Duodenal mucosa (tissue), 2 donors: ENCODE results near the gene EEF2.
A peak's percentile ranks its signal among the peaks of the same experiment; 100 is the strongest.

Experiments used
- H3K27ac ChIP-seq: one replicate; pipeline ENCODE4 v1.7.0; 2013; ENCODE audit warnings: low read depth, low read length
- H3K27me3 ChIP-seq, 2 donors: one replicate each; pipeline ENCODE4 v1.7.0; 2013; ENCODE audit warnings: low read length in 2 of 2, control low read depth in 1 of 2; ENCODE audit not compliant: insufficient read depth in 2 of 2, control insufficient read depth in 1 of 2
- H3K36me3 ChIP-seq, 2 donors: one replicate each; pipeline ENCODE4 v1.7.0; 2013; ENCODE audit warnings: low read length in 2 of 2, control low read depth in 1 of 2; ENCODE audit not compliant: insufficient read depth in 2 of 2, control insufficient read depth in 1 of 2
- H3K4me1 ChIP-seq, 2 donors: one replicate each; pipeline ENCODE4 v1.7.0; 2013; ENCODE audit warnings: low read length in 2 of 2, control low read depth in 1 of 2; ENCODE audit not compliant: insufficient read depth in 2 of 2, control insufficient read depth in 1 of 2
- H3K4me3 ChIP-seq, 2 donors: one replicate each; pipeline ENCODE4 v1.7.0; 2013; ENCODE audit warnings: low read length in 2 of 2, low read depth in 1 of 2
- H3K9ac ChIP-seq, 2 donors: one replicate each; pipeline ENCODE4 v1.7.0; 2013; ENCODE audit warnings: low read length in 2 of 2, low read depth in 1 of 2
- H3K9me3 ChIP-seq, 2 donors: one replicate each; pipeline ENCODE4 v1.7.0; 2013; ENCODE audit warnings: low read length in 2 of 2, control low read depth in 1 of 2; ENCODE audit not compliant: control insufficient read depth in 1 of 2

Gene EEF2

DNA sequence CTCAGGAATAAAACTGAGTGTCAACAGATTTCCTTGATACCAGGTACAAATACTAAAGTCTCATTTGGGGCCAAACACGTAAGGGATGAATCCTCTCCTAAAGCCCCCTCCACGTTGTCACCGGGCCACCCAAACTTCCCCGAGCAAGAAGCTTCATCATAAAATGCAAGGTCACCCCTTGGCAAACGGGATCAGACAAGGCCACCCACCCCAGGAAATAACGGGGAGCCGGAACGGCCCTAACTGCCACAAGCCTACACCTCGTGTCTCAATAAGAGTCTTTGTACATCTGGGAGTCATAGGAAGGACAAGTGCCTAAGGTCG is 717 bp downstream of the EEF2 start:
- peaks cover 45 to 48% of the 10 kb centered on the region in 2 donors for H3K36me3 ChIP-seq
- peaks cover 29 to 48% of the 10 kb centered on the region in 2 donors for H3K4me1 ChIP-seq

DNA sequence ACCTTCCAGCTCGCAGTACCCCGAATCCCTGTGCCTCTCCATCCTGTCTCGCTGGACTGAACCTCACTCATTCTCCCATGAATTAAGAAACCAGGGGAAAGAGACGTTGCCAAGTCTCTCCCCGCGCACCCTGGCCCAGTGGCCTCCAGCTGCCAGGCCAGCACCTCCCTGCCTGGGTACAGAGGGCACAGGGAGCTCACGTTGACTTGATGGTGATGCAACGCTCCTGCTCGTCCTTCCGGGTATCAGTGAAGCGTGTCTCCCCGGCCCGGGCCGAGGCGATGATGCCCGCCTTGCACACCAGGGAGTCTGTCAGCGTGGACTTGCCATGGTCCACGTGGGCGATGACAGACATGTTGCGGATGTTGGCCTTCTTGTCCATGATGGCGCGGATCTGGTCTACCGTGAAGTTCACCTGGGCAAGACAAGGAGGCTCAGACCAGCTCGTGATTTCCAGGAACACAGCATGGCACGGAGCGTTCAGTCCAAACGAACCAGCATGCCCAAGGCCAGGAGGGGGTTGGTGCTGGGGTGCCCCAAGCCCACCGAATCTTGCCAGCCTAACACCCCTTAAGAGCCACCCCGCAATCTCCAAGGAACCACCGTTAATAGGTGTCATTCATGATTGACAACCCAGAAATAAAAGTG is 1.2 kb downstream of the EEF2 start:
- Histone ChIP-seq H3K4me3 (peak overlapping the region; percentile 85 to 91), H3K36me3 (peaks cover 50 to 53% of the 10 kb centered on the region in 2 donors), H3K27me3 (no peaks in the 10 kb centered on the region), H3K9ac (peak overlapping the region; percentile 83 to 94), H3K9me3 (no peaks in the 10 kb centered on the region), H3K4me1 (peaks cover 29 to 48% of the 10 kb centered on the region in 2 donors), H3K27ac (peak overlapping the region; percentile 98)

More for the DNA sequence above, 717 bp downstream of the EEF2 start:
- H3K4me3 ChIP-seq, result peak overlapping the region; percentile 85 to 91
- no peaks in the 10 kb centered on the region for H3K27me3 ChIP-seq
- no peaks in the 10 kb centered on the region for H3K9me3 ChIP-seq
- peak overlapping the region; percentile 98 for H3K27ac ChIP-seq
- H3K9ac ChIP-seq, result peak overlapping the region; percentile 83 to 94

DNA sequence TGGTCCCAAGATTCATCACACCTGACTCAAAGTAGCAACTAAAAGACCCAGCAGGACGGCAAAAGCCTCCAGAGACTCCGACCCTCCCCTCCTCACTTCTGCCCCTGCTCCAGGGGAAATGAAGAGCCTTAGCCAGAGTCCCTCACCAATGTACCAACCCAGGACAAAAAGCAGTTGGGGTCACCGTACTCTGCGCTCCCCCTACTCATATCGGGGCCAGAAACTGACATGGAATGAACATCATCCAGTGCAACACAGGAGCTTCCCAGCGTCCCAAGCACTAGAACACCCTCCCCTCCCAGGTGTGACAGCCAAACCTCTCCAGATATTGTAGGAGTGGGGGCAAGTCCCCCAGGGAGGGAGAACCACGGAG is 1.7 kb downstream of the EEF2 start:
- H3K4me1 ChIP-seq, result peaks cover 29 to 48% of the 10 kb centered on the region in 2 donors
- peak overlapping the region; percentile 83 to 94 for H3K9ac ChIP-seq
- no peaks in the 10 kb centered on the region for H3K27me3 ChIP-seq
- H3K4me3 ChIP-seq, result peak overlapping the region; percentile 85 to 91
- no peak overlapping the region for H3K27ac ChIP-seq
- H3K36me3 ChIP-seq, result peaks cover 52 to 56% of the 10 kb centered on the region in 2 donors
- H3K9me3 ChIP-seq, result no peaks in the 10 kb centered on the region

DNA sequence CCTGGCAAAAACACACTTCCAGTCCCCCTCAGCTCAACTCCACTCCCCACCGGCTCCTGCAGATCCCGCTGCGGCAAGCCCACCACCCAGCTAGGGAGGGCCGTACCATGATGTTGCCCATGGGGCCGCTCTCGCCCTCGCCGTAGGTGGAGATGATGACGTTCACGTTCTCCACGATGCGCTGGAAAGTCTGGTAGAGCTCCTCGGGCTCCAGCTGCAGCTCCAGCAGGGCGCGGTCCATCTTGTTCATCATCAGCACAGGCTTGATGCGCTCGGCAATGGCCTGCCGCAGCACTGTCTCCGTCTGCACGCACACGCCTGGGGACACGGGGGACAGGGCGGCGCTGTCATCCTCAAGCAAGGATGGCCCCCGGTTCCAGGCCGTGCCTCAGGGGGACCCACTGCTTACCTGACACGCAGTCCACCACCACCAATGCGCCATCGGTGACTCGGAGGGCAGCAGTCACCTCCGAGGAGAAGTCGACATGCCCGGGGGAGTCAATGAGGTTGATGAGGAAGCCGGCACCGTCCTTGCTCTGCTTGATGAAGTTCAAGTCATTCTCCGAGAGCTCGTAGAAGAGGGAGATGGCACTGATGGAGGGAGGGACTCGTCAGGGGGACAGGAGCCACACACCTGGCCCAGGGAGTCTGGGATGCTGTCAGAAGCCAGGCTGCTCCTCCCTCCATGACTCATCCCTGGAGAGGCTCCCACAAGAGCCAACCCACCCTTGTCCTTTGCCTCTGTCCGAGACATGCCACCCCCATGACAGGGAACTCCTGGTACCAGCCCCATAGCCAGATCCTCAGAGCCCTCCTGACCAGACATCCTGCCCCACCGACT is 2.3 kb downstream of the EEF2 start:
- Histone ChIP-seq H3K4me1 (peaks cover 29 to 48% of the 10 kb centered on the region in 2 donors), H3K9me3 (no peaks in the 10 kb centered on the region), H3K27ac (no peak overlapping the region), H3K36me3 (peaks cover 56 to 61% of the 10 kb centered on the region in 2 donors), H3K4me3 (peak overlapping the region; percentile 85 to 91), H3K27me3 (no peaks in the 10 kb centered on the region), H3K9ac (peak overlapping the region; percentile 83 to 94)

DNA sequence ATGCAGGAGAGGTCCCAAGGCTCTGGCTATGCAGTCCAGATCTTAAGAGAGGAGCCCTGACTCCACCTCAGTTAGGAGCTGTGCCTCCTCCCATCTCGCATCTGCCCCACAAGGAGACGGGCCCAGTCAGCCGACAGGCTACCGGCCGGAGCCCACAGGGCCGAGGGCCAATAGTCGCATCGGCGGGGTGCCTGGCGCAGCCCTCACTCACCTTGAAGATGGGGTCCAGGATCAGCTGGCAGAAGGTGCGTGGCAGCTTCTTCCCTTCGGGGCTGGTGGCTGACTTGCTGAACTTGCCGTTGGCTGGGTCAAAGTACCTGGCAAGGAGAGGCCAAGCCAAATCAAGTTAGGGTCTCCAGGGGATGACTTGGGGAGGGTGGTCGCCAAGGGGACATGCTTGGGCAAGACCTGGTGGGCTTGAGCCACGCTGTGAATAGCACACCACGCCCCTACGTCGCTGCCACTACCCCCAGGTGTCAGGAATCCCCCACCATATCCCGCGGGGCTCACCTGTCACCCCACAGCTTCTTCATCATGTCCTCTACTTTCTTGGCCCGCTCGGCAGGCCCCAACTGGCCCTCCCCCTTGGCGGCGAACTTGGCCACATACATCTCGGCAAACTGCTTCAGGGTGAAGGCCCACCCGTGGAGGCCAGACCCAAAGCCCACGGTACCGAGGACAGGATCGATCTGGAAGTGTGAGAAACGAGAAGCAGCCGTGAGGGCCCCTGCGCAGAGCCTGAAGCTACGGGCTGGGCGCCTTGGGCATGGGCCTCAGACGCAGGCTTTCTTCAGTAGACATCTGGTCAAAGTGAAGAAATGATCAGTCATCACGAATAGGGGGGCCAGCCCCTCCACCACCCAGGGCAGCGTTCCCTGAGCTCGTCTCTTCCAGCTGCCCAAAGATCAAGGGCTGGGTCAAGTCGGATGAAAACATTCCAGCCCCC is 3.3 kb downstream of the EEF2 start:
- Histone ChIP-seq H3K36me3 (peaks cover 65 to 70% of the 10 kb centered on the region in 2 donors), H3K4me3 (no peak overlapping the region), H3K9me3 (no peaks in the 10 kb centered on the region), H3K27me3 (no peaks in the 10 kb centered on the region), H3K9ac (no peak overlapping the region), H3K27ac (no peak overlapping the region), H3K4me1 (peaks cover 25 to 41% of the 10 kb centered on the region in 2 donors)

DNA sequence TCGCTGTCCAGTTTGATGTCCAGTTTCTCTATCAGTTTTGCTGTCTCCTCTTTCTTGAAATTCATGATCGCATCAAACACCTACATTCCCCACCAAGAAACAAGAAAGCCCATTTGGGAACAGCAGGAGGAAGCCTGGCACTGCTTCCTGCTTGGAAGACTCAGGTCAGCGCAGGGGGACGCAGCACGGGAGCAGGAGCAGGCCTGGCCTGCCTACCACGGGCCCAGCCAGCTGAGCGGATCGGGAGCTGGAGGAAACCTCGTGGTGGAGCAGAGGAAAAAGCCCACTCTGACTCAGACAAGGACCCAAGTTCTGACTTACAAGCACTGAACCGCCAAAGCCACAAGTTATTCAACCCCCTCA is 3.9 kb downstream of the EEF2 start:
- Histone ChIP-seq H3K4me1 (peaks cover 21 to 35% of the 10 kb centered on the region in 2 donors), H3K27me3 (no peaks in the 10 kb centered on the region), H3K4me3 (no peak overlapping the region), H3K9ac (no peak overlapping the region), H3K9me3 (no peaks in the 10 kb centered on the region), H3K36me3 (peaks cover 71 to 77% of the 10 kb centered on the region in 2 donors), H3K27ac (no peak overlapping the region)

DNA sequence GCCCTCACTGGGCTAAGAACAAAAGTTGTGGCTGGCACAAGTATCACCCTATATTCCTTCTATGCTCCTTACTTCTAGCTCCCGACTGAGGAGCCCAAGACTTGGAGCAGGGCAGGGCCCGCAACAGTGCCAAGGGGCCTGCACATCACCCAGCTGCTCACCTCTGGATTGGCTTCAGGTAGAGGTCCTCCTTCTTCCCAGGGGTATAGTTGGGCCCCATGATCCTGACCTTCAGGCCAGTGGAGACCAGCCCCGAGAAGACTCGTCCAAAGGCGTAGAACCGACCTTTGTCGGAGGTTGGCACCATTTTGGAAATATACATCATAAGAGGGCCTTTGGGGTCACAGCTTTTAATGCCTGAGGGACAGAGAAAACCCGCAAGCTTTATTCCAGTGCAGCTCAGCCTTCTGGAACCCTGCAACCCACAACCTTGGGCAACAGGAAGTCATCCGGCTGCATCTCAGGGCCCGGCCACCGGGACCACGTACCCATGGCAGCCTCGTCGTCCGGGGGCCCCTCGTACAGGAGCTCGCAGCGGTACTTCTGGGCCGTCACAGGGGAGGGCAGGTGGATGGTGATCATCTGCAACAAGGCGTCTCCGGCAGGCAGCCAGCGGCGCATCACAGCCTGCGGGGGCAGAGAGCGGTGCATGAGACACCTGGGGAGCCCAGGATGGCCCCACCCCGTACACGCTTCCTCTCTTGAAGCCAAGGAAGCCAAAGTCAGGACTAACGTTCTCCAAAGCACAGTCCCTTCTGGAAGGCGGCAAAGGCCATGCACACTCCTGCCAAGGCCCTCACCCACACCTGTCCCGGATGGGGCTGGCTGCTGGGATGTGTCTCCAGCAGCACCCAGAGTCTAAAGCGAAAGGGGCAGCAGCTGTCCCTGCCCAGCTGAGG is 4.7 kb downstream of the EEF2 start:
- Histone ChIP-seq H3K27me3 (no peaks in the 10 kb centered on the region), H3K4me1 (peaks cover 18 to 27% of the 10 kb centered on the region in 2 donors), H3K27ac (no peak overlapping the region), H3K9me3 (no peaks in the 10 kb centered on the region), H3K9ac (no peak overlapping the region), H3K36me3 (peaks cover 72 to 84% of the 10 kb centered on the region in 2 donors), H3K4me3 (no peak overlapping the region)

DNA sequence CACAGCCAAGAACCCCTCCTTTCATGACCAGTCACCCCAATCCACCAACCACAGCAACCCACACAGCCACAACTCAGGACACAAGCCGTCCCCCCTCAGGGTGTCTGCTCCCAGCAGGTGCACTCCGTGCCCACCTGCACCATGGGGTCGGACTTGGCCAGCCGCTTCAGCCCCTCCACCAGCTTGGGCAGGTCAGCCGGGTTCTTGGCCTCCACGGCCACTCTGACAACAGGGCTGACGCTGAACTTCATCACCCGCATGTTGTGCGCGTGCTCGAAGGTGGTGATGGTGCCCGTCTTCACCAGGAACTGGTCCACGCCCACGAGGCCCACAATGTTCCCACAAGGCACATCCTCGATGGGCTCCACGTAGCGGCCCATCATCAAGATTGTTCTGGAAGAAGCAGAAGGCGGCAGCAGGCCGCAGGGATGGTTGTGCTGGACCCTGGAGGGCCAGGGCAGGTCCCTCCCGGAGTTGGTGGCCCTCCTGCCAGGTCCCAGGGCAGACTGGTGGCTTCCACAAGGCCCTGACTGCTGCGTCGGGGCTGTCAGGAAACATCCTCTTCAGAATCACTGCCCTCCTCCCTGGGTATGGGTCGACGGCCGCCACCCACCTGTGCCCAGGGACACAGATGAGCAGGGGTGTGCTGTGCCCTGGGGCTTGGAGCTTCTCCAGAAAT is 5.5 kb downstream of the EEF2 start:
- no peak overlapping the region for H3K27ac ChIP-seq
- peaks cover 18 to 25% of the 10 kb centered on the region in 2 donors for H3K4me1 ChIP-seq
- H3K27me3 ChIP-seq, result no peaks in the 10 kb centered on the region
- H3K4me3 ChIP-seq, result no peak overlapping the region
- no peak overlapping the region for H3K9ac ChIP-seq
- H3K9me3 ChIP-seq, result no peaks in the 10 kb centered on the region
- H3K36me3 ChIP-seq, result peaks cover 72 to 90% of the 10 kb centered on the region in 2 donors

DNA sequence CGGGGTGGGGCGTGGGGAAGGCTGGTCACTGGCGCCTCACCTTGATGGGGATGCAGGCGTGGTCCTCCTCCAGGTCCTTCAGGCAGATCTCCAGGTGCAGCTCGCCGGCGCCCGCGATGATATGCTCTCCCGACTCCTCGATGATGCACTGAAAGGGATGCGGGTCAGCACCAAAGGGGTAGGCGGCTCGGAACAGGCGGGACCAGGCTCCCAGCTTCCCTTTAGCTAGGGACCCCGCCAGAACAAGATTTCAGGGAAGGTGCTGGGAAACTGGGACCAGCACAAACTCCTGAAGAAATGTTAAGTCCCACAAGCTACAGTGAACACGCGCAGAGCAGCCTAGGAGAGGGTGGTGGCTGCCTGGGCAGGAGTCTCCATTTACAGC is 6.0 kb downstream of the EEF2 start:
- Histone ChIP-seq H3K4me1 (peaks cover 15 to 23% of the 10 kb centered on the region in 2 donors), H3K4me3 (no peak overlapping the region), H3K36me3 (peaks cover 72 to 89% of the 10 kb centered on the region in 2 donors), H3K27me3 (no peaks in the 10 kb centered on the region), H3K27ac (no peak overlapping the region), H3K9ac (no peak overlapping the region), H3K9me3 (no peaks in the 10 kb centered on the region)
